Esophagus squamous epithelium (tissue), 5 donors: ENCODE results near the gene SMARCA1. TPM values are rescaled to one million over a fixed set of nuclear protein-coding genes. Genes with fewer than 3 reads are reported as not detected.

Source experiments
- DNase-seq: peaks from one replicate; lab custom pipeline; 2025; lab: John Stamatoyannopoulos, UW
- H3K27ac ChIP-seq, 4 donors: fragments of 200-600 bp; sonication (generic); one replicate each; pipeline ENCODE4 v1.5.1; 2016 to 2019; ENCODE audit warnings: mild to moderate bottlenecking in 1 of 4
- H3K27me3 ChIP-seq, 4 donors: fragments of 200-600 bp; sonication (generic); 1 replicate in 3 of 4; 2 replicates in 1 of 4; pipeline versions ENCODE4 v1.5.1 to v1.6.0; 2017 to 2021; ENCODE audit warnings: antibody characterized with exemption in 1 of 4
- H3K36me3 ChIP-seq, 3 donors: fragments of 200-600 bp; sonication (generic); one replicate each; pipeline ENCODE4 v1.5.1; 2016 to 2019
- H3K4me1 ChIP-seq, 3 donors: fragments of 200-600 bp; sonication (generic); one replicate each; pipeline ENCODE4 v1.5.1; 2017 to 2019
- H3K4me3 ChIP-seq, 4 donors: fragments of 200-600 bp; sonication (generic); 1 replicate in 3 of 4; 2 replicates in 1 of 4; pipeline ENCODE4 v1.5.1; 2016 to 2019; ENCODE audit warnings: mild to moderate bottlenecking in 2 of 4, moderate library complexity in 1 of 4
- H3K9me3 ChIP-seq, 3 donors: fragments of 200-600 bp; sonication (generic); one replicate each; pipeline ENCODE4 v1.5.1; 2016 to 2019
- POLR2A ChIP-seq, 4 donors: fragments of 450-650 bp; IDR thresholded peaks; one replicate each; pipeline ENCODE4 v1.6.1; 2017; ENCODE audit warnings: antibody characterized with exemption in 4 of 4, mild to moderate bottlenecking in 4 of 4, moderate library complexity in 3 of 4
- WGBS, 2 donors: methylation state at CpG; one replicate each; pipeline ENCODE4 v1.1.5; 2018; 5-methylcytosine and 5-hydroxymethylcytosine counted together
- intact Hi-C: fragments of 100-400 bp; cut with DNase I; formaldehyde crosslinking; loops from one replicate; pipeline ENCODE4 v1.15.0; 2022
- total RNA-seq, 4 donors: library from RNA; depleted of rRNA; stranded (reverse); fragments of >200 nt; gene quantifications; one replicate each; pipeline ENCODE4 v1.1.0, GENCODE V29; 2016
- TF ChIP-seq, protein P1 (sequence below), 6 experiments: fragments of 450-650 bp in 4 of 6; fragments of 200-600 bp in 2 of 6; sonication (generic) in 2 of 6; IDR thresholded peaks; one replicate each; pipeline ENCODE4 v1.5.1; 2016 to 2019; ENCODE audit warnings: antibody characterized with exemption in 6 of 6, mild to moderate bottlenecking in 4 of 6, moderate library complexity in 4 of 6
- donor health status: DM: yes; HTN: yes; CAD: no.

Gene SMARCA1
- total RNA-seq, 4 donors from 2014 or later: 4.5 to 18.8 (median 11.5) TPM

- peak overlapping the region; percentile 71 to 88 (median 86) for H3K27ac ChIP-seq
- intact Hi-C loops: no loop called here
- no peaks in the 10 kb centered on the region for H3K9me3 ChIP-seq
- no peak for DNase-seq
- H3K4me3 ChIP-seq: peak overlapping the region; percentile 74 to 80 (median 78)
- TF ChIP-seq POLR2A (IDR thresholded peaks at IDR 0.05): no peak
- TF ChIP-seq, protein P1, sequence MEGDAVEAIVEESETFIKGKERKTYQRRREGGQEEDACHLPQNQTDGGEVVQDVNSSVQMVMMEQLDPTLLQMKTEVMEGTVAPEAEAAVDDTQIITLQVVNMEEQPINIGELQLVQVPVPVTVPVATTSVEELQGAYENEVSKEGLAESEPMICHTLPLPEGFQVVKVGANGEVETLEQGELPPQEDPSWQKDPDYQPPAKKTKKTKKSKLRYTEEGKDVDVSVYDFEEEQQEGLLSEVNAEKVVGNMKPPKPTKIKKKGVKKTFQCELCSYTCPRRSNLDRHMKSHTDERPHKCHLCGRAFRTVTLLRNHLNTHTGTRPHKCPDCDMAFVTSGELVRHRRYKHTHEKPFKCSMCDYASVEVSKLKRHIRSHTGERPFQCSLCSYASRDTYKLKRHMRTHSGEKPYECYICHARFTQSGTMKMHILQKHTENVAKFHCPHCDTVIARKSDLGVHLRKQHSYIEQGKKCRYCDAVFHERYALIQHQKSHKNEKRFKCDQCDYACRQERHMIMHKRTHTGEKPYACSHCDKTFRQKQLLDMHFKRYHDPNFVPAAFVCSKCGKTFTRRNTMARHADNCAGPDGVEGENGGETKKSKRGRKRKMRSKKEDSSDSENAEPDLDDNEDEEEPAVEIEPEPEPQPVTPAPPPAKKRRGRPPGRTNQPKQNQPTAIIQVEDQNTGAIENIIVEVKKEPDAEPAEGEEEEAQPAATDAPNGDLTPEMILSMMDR (IDR thresholded peaks at IDR 0.05): no peak
- peaks cover 0 to 10% (median 0%) of the 10 kb centered on the region in 3 donors for H3K4me1 ChIP-seq
- WGBS, 2 donors: 5 to 42% methylated on average over 2 to 31 of the region's 56 CpGs
- H3K27me3 ChIP-seq: no peaks in the 10 kb centered on the region
- H3K36me3 ChIP-seq: no peaks in the 10 kb centered on the region
Measured at GRCh38 chrX:129522184-129523078, 859 bp downstream of the SMARCA1 start.

GRCh38 chrX:129520151-129520550 lies 3.1 kb downstream of the SMARCA1 start:
- no peaks in the 10 kb centered on the region for H3K27me3 ChIP-seq
- H3K36me3 ChIP-seq: peaks cover 0 to 3% (median 0%) of the 10 kb centered on the region in 3 donors
- WGBS, 2 donors: 67 to 80% methylated on average over 3 of the region's 3 CpGs
- intact Hi-C loops: no loop called here
- TF ChIP-seq POLR2A (IDR thresholded peaks at IDR 0.05): no peak
- TF ChIP-seq, protein P1 (IDR thresholded peaks at IDR 0.05): no peak
- DNase-seq: no peak
- no peaks in the 10 kb centered on the region for H3K9me3 ChIP-seq
- H3K4me3 ChIP-seq: no peak overlapping the region
- H3K4me1 ChIP-seq: peaks cover 0 to 10% (median 0%) of the 10 kb centered on the region in 3 donors
- H3K27ac ChIP-seq: no peak overlapping the region

GRCh38 chrX:129516402-129516801 lies 6.9 kb downstream of the SMARCA1 start:
- no peaks in the 10 kb centered on the region for H3K9me3 ChIP-seq
- peaks cover 0 to 10% (median 0%) of the 10 kb centered on the region in 3 donors for H3K36me3 ChIP-seq
- 70 to 75% methylated on average over 3 of the region's 3 CpGs for WGBS, 2 donors
- no peak for TF ChIP-seq POLR2A (IDR thresholded peaks at IDR 0.05)
- TF ChIP-seq, protein P1 (IDR thresholded peaks at IDR 0.05): no peak
- H3K4me3 ChIP-seq: no peak overlapping the region
- peaks cover 0 to 5% (median 0%) of the 10 kb centered on the region in 3 donors for H3K4me1 ChIP-seq
- no peak overlapping the region for H3K27ac ChIP-seq
- intact Hi-C loops: no loop called here
- DNase-seq: no peak
- no peaks in the 10 kb centered on the region for H3K27me3 ChIP-seq

GRCh38 chrX:129512409-129512808 lies 10.9 kb downstream of the SMARCA1 start:
- no peak for DNase-seq
- Histone ChIP-seq H3K9me3 (no peaks in the 10 kb centered on the region), H3K36me3 (peaks cover 0 to 10% (median 0%) of the 10 kb centered on the region in 3 donors), H3K27me3 (no peaks in the 10 kb centered on the region), H3K4me1 (no peaks in the 10 kb centered on the region), H3K27ac (no peak overlapping the region), H3K4me3 (no peak overlapping the region)
- TF ChIP-seq POLR2A (IDR thresholded peaks at IDR 0.05): no peak
- TF ChIP-seq, protein P1 (IDR thresholded peaks at IDR 0.05): no peak
- WGBS, 2 donors: 76 to 88% methylated on average over 2 of the region's 2 CpGs
- intact Hi-C loops: no loop called here

- DNase-seq: no peak
- H3K4me3 ChIP-seq: no peak overlapping the region
- no peaks in the 10 kb centered on the region for H3K27me3 ChIP-seq
- WGBS, 2 donors: 70 to 88% methylated on average over 5 of the region's 5 CpGs
- H3K9me3 ChIP-seq: no peaks in the 10 kb centered on the region
- peaks cover 0 to 10% (median 0%) of the 10 kb centered on the region in 3 donors for H3K36me3 ChIP-seq
- TF ChIP-seq, protein P1 (IDR thresholded peaks at IDR 0.05): no peak
- TF ChIP-seq POLR2A (IDR thresholded peaks at IDR 0.05): no peak
- H3K4me1 ChIP-seq: no peaks in the 10 kb centered on the region
- no peak overlapping the region for H3K27ac ChIP-seq
- intact Hi-C loops: no loop called here
Measured at GRCh38 chrX:129511689-129512088, 11.6 kb downstream of the SMARCA1 start.
